ENCODE data around the gene METTL6.
"Not testable (repeated sequence)": the region's sequence is repeated elsewhere in the genome, so short reads cannot be mapped to it uniquely, and the experiment has no call there.

Gene METTL6

GRCh38 chr3:15458212-15458780 lies 31.0 kb upstream of the METTL6 start:
- WGBS, 2 experiments (ENCODE audit: insufficient coverage in 2 of 2) = 92 to 94% methylated on average over 6 of the region's 7 CpGs
- Histone ChIP-seq H3K4me3 (ENCODE audit: extremely low read depth, insufficient read depth, low read length, poor library complexity, severe bottlenecking) (no peak overlapping the region), H3K36me3 (ENCODE audit: control insufficient read depth, insufficient read depth, low read length) (no peaks in the 10 kb centered on the region), H3K4me1 (ENCODE audit: control insufficient read depth, insufficient read depth, low read length, poor library complexity, severe bottlenecking) (no peaks in the 10 kb centered on the region), H3K27ac (ENCODE audit: low read depth, low read length, severe bottlenecking) (no peak overlapping the region), H3K9me3 (ENCODE audit: control insufficient read depth, low read length) (peaks cover 3% of the 10 kb centered on the region)

GRCh38 chr3:15456915-15457314 lies 29.6 kb upstream of the METTL6 start:
- not testable (repeated sequence) for H3K27ac ChIP-seq (ENCODE audit: low read depth, low read length, severe bottlenecking); H3K9me3 ChIP-seq (ENCODE audit: control insufficient read depth, low read length); H3K4me3 ChIP-seq (ENCODE audit: extremely low read depth, insufficient read depth, low read length, poor library complexity, severe bottlenecking); H3K4me1 ChIP-seq (ENCODE audit: control insufficient read depth, insufficient read depth, low read length, poor library complexity, severe bottlenecking); H3K36me3 ChIP-seq (ENCODE audit: control insufficient read depth, insufficient read depth, low read length)
- WGBS, 2 experiments (ENCODE audit: insufficient coverage in 2 of 2) = 93 to 95% methylated on average over 7 of the region's 10 CpGs

- H3K4me1 ChIP-seq (ENCODE audit: control insufficient read depth, insufficient read depth, low read length, poor library complexity, severe bottlenecking) = no peaks in the 10 kb centered on the region
- WGBS, 2 experiments (ENCODE audit: insufficient coverage in 2 of 2) = 86% methylated on average over 2 of the region's 2 CpGs; no CpG with 5 or more reads in 1 of the 2 experiments
- H3K27ac ChIP-seq (ENCODE audit: low read depth, low read length, severe bottlenecking) = no peak overlapping the region
- no peak overlapping the region for H3K4me3 ChIP-seq (ENCODE audit: extremely low read depth, insufficient read depth, low read length, poor library complexity, severe bottlenecking)
- peaks cover 3% of the 10 kb centered on the region for H3K9me3 ChIP-seq (ENCODE audit: control insufficient read depth, low read length)
- H3K36me3 ChIP-seq (ENCODE audit: control insufficient read depth, insufficient read depth, low read length) = no peaks in the 10 kb centered on the region
Measured at GRCh38 chr3:15456321-15456720, 29.0 kb upstream of the METTL6 start.

GRCh38 chr3:15455756-15456155 lies 28.4 kb upstream of the METTL6 start:
- 91 to 96% methylated on average over 7 of the region's 7 CpGs for whole genome bisulfite sequencing, 2 experiments (ENCODE audit: insufficient coverage in 2 of 2)
- Histone ChIP-seq H3K27ac (ENCODE audit: low read depth, low read length, severe bottlenecking) (no peak overlapping the region), H3K9me3 (ENCODE audit: control insufficient read depth, low read length) (peaks cover 3% of the 10 kb centered on the region), H3K4me1 (ENCODE audit: control insufficient read depth, insufficient read depth, low read length, poor library complexity, severe bottlenecking) (no peaks in the 10 kb centered on the region), H3K36me3 (ENCODE audit: control insufficient read depth, insufficient read depth, low read length) (no peaks in the 10 kb centered on the region), H3K4me3 (ENCODE audit: extremely low read depth, insufficient read depth, low read length, poor library complexity, severe bottlenecking) (no peak overlapping the region)

GRCh38 chr3:15454965-15455364 lies 27.6 kb upstream of the METTL6 start:
- Histone ChIP-seq H3K4me1 (ENCODE audit: control insufficient read depth, insufficient read depth, low read length, poor library complexity, severe bottlenecking) (no peaks in the 10 kb centered on the region), H3K27ac (ENCODE audit: low read depth, low read length, severe bottlenecking) (no peak overlapping the region), H3K9me3 (ENCODE audit: control insufficient read depth, low read length) (peaks cover 3% of the 10 kb centered on the region), H3K36me3 (ENCODE audit: control insufficient read depth, insufficient read depth, low read length) (no peaks in the 10 kb centered on the region), H3K4me3 (ENCODE audit: extremely low read depth, insufficient read depth, low read length, poor library complexity, severe bottlenecking) (no peak overlapping the region)

- peaks cover 3% of the 10 kb centered on the region for H3K9me3 ChIP-seq (ENCODE audit: control insufficient read depth, low read length)
- H3K27ac ChIP-seq (ENCODE audit: low read depth, low read length, severe bottlenecking) = no peak overlapping the region
- H3K4me3 ChIP-seq (ENCODE audit: extremely low read depth, insufficient read depth, low read length, poor library complexity, severe bottlenecking) = no peak overlapping the region
- no peaks in the 10 kb centered on the region for H3K4me1 ChIP-seq (ENCODE audit: control insufficient read depth, insufficient read depth, low read length, poor library complexity, severe bottlenecking)
- H3K36me3 ChIP-seq (ENCODE audit: control insufficient read depth, insufficient read depth, low read length) = no peaks in the 10 kb centered on the region
- 68 to 76% methylated on average over 6 to 7 of the region's 9 CpGs for WGBS, 2 experiments (ENCODE audit: insufficient coverage in 2 of 2)
Measured at GRCh38 chr3:15453991-15454625, 26.8 kb upstream of the METTL6 start.

GRCh38 chr3:15453501-15453900 lies 26.2 kb upstream of the METTL6 start:
- Histone ChIP-seq H3K36me3 (ENCODE audit: control insufficient read depth, insufficient read depth, low read length) (no peaks in the 10 kb centered on the region), H3K4me1 (ENCODE audit: control insufficient read depth, insufficient read depth, low read length, poor library complexity, severe bottlenecking) (no peaks in the 10 kb centered on the region), H3K27ac (ENCODE audit: low read depth, low read length, severe bottlenecking) (no peak overlapping the region), H3K4me3 (ENCODE audit: extremely low read depth, insufficient read depth, low read length, poor library complexity, severe bottlenecking) (no peak overlapping the region), H3K9me3 (ENCODE audit: control insufficient read depth, low read length) (peaks cover 3% of the 10 kb centered on the region)
- WGBS, 2 experiments (ENCODE audit: insufficient coverage in 2 of 2) = 89 to 95% methylated on average over 3 to 7 of the region's 8 CpGs

GRCh38 chr3:15452961-15453360 lies 25.6 kb upstream of the METTL6 start:
- WGBS, 2 experiments (ENCODE audit: insufficient coverage in 2 of 2) = 85 to 93% methylated on average over 2 to 5 of the region's 5 CpGs
- Histone ChIP-seq H3K4me3 (ENCODE audit: extremely low read depth, insufficient read depth, low read length, poor library complexity, severe bottlenecking) (no peak overlapping the region), H3K9me3 (ENCODE audit: control insufficient read depth, low read length) (no peaks in the 10 kb centered on the region), H3K27ac (ENCODE audit: low read depth, low read length, severe bottlenecking) (no peak overlapping the region), H3K36me3 (ENCODE audit: control insufficient read depth, insufficient read depth, low read length) (no peaks in the 10 kb centered on the region), H3K4me1 (ENCODE audit: control insufficient read depth, insufficient read depth, low read length, poor library complexity, severe bottlenecking) (no peaks in the 10 kb centered on the region)

- no peak overlapping the region for H3K27ac ChIP-seq (ENCODE audit: low read depth, low read length, severe bottlenecking)
- no peak overlapping the region for H3K4me3 ChIP-seq (ENCODE audit: extremely low read depth, insufficient read depth, low read length, poor library complexity, severe bottlenecking)
- no peaks in the 10 kb centered on the region for H3K9me3 ChIP-seq (ENCODE audit: control insufficient read depth, low read length)
- no peaks in the 10 kb centered on the region for H3K36me3 ChIP-seq (ENCODE audit: control insufficient read depth, insufficient read depth, low read length)
- no peaks in the 10 kb centered on the region for H3K4me1 ChIP-seq (ENCODE audit: control insufficient read depth, insufficient read depth, low read length, poor library complexity, severe bottlenecking)
- 67 to 79% methylated on average over 7 to 8 of the region's 9 CpGs for WGBS, 2 experiments (ENCODE audit: insufficient coverage in 2 of 2)
Measured at GRCh38 chr3:15452156-15452555, 24.8 kb upstream of the METTL6 start.

- 97% methylated on average over 12 to 15 of the region's 18 CpGs for WGBS, 2 experiments (ENCODE audit: insufficient coverage in 2 of 2)
- Histone ChIP-seq H3K36me3 (ENCODE audit: control insufficient read depth, insufficient read depth, low read length) (no peaks in the 10 kb centered on the region), H3K27ac (ENCODE audit: low read depth, low read length, severe bottlenecking) (no peak overlapping the region), H3K9me3 (ENCODE audit: control insufficient read depth, low read length) (no peaks in the 10 kb centered on the region), H3K4me3 (ENCODE audit: extremely low read depth, insufficient read depth, low read length, poor library complexity, severe bottlenecking) (no peak overlapping the region), H3K4me1 (ENCODE audit: control insufficient read depth, insufficient read depth, low read length, poor library complexity, severe bottlenecking) (no peaks in the 10 kb centered on the region)
Measured at GRCh38 chr3:15451216-15452113, 24.1 kb upstream of the METTL6 start.
